PC-3 (cell line): ENCODE data around the gene TMEM147. TPM values are rescaled to one million over a fixed set of nuclear protein-coding genes. Genes with fewer than 3 reads are reported as not detected.

Experiments used
- ATAC-seq: fragments of 200-7000 bp; cut with Tn5 transposase; 2 replicates; pipeline ENCODE4 v1.9.1; 2020; ENCODE audit warnings: mild to moderate bottlenecking, moderate library complexity
- BruUV-seq: library from RNA; stranded (reverse); fragments of 400-500 nt; replicated peaks from 2 replicates; lab custom pipeline; 2021; lab: Mats Ljungman, UMichigan
- CTCF ChIA-PET: fragments of 300-600 bp; sonication (Branson Sonifier 250); formaldehyde crosslinking; loops from one replicate; lab custom pipeline; 2022; ENCODE audit warnings: antibody characterized with exemption; lab: Charles Lee
- POLR2A ChIA-PET: fragments of 300-600 bp; sonication (Branson Sonifier 250); formaldehyde crosslinking; loops from one replicate; lab custom pipeline; 2022; ENCODE audit warnings: antibody characterized with exemption; ENCODE audit not compliant: unreplicated experiment; lab: Charles Lee
- DNase-seq: peaks from one replicate; pipeline ENCODE4 v3.0.0-alpha.2; 2015
- H2AFZ ChIP-seq: fragments of 300-600 bp; sonication (generic); 2 replicates; pipeline ENCODE4 v1.6.0; 2016; ENCODE audit warnings: antibody characterized with exemption, low read length
- H3F3A ChIP-seq: fragments of 300-600 bp; sonication (generic); one replicate; pipeline ENCODE4 v1.6.0; 2017; ENCODE audit warnings: antibody characterized with exemption, low read length, control low read depth, mild to moderate bottlenecking; ENCODE audit not compliant: unreplicated experiment
- H3K27ac ChIP-seq: fragments of 300-600 bp; sonication (generic); 2 replicates; pipeline ENCODE4 v1.5.1; 2016; ENCODE audit warnings: mild to moderate bottlenecking, low read length
- H3K27me3 ChIP-seq: fragments of 300-600 bp; sonication (generic); 2 replicates; pipeline ENCODE4 v1.6.1; 2016; ENCODE audit warnings: low read length, mixed read lengths
- H3K36me3 ChIP-seq: fragments of 300-600 bp; sonication (generic); 2 replicates; pipeline ENCODE4 v1.6.1; 2016; ENCODE audit warnings: low read depth, mixed run types, low read length, mixed read lengths
- H3K4me1 ChIP-seq: fragments of 300-600 bp; sonication (generic); 2 replicates; pipeline ENCODE4 v1.5.1; 2016; ENCODE audit warnings: low read length; ENCODE audit not compliant: insufficient read depth
- H3K4me2 ChIP-seq: fragments of 300-600 bp; sonication (generic); 2 replicates; pipeline ENCODE4 v1.6.0; 2016; ENCODE audit warnings: low read length
- H3K4me3 ChIP-seq: fragments of 300-600 bp; sonication (generic); 2 replicates; pipeline ENCODE4 v1.5.1; 2016; ENCODE audit warnings: mild to moderate bottlenecking, low read length, mixed read lengths
- H3K79me2 ChIP-seq: fragments of 300-600 bp; sonication (generic); 2 replicates; pipeline ENCODE4 v1.6.1; 2017; ENCODE audit warnings: low read length, mixed read lengths
- H3K9ac ChIP-seq: fragments of 300-600 bp; sonication (generic); 2 replicates; pipeline ENCODE4 v1.6.0; 2016; ENCODE audit warnings: mild to moderate bottlenecking, low read length
- H3K9me2 ChIP-seq: fragments of 300-600 bp; sonication (generic); replicated peaks from 2 replicates; pipeline ENCODE4 v1.6.1; 2016; ENCODE audit warnings: mixed run types, low read length, mixed read lengths
- H3K9me3 ChIP-seq: fragments of 300-600 bp; sonication (generic); 2 replicates; pipeline ENCODE4 v1.6.1; 2016; ENCODE audit warnings: low read length, mixed read lengths
- H4K20me1 ChIP-seq: fragments of 300-600 bp; sonication (generic); 2 replicates; pipeline ENCODE4 v1.6.1; 2016; ENCODE audit warnings: low read length, mixed read lengths
- CTCF ChIP-seq: fragments of 300-600 bp; sonication (generic); conservative IDR thresholded peaks from 2 replicates; pipeline ENCODE4 v1.5.1; 2017; ENCODE audit warnings: antibody characterized with exemption, low read depth, mild to moderate bottlenecking, low read length
- EZH2 ChIP-seq: fragments of 300-600 bp; sonication (generic); IDR thresholded peaks from one replicate; pipeline ENCODE4 v1.6.1; 2017; ENCODE audit warnings: antibody characterized with exemption, mild to moderate bottlenecking, low read length; ENCODE audit not compliant: unreplicated experiment
- EZH2phosphoT487 ChIP-seq: fragments of 300-600 bp; sonication (generic); IDR thresholded peaks from 2 replicates; pipeline ENCODE4 v1.6.1; 2018; ENCODE audit warnings: mild to moderate bottlenecking, antibody characterized with exemption, low read length, borderline replicate concordance
- intact Hi-C: fragments of 100-400 bp; cut with micrococcal nuclease; formaldehyde crosslinking; loops from 2 replicates; pipeline ENCODE4 v1.9.0; 2023
- total RNA-seq: library from RNA; depleted of rRNA; stranded (reverse); fragments of >200 nt; gene quantifications from 2 replicates; pipeline ENCODE4 v1.2.3, GENCODE V29; 2014

TMEM147 gene
- total RNA-seq, 1 experiment from 2014 or later, result 206 TPM

- H4K20me1 ChIP-seq, result no peaks in the 10 kb centered on the region
- CTCF ChIA-PET, result no interaction called here
- POLR2A ChIA-PET, result no interaction called here
- no peak overlapping the region for H3K9ac ChIP-seq
- DNase-seq (no peak), ATAC-seq (no peak)
- no peak overlapping the region for H3K4me3 ChIP-seq
- H3K9me2 ChIP-seq, result no peaks in the 10 kb centered on the region
- intact Hi-C loops, result no loop called here
- no peak for TF ChIP-seq EZH2phosphoT487
- TF ChIP-seq EZH2, result no peak
- no peak for TF ChIP-seq CTCF
- H3K27ac ChIP-seq, result no peak overlapping the region
- H3K4me2 ChIP-seq, result no peak overlapping the region
- H2AFZ ChIP-seq, result no peak overlapping the region
- no TSS peak for BruUV-seq
- H3K36me3 ChIP-seq, result no peaks in the 10 kb centered on the region
- no peaks in the 10 kb centered on the region for H3K27me3 ChIP-seq
- no peaks in the 10 kb centered on the region for H3F3A ChIP-seq
- no peaks in the 10 kb centered on the region for H3K4me1 ChIP-seq
- no peaks in the 10 kb centered on the region for H3K79me2 ChIP-seq
- H3K9me3 ChIP-seq, result no peaks in the 10 kb centered on the region
Observed at GRCh38 chr19:35562776-35563175, 17.4 kb downstream of the TMEM147 start.

GRCh38 chr19:35563207-35563829 is 17.9 kb downstream of the TMEM147 start, which contains the start of gene ATP4A:
Gene ATP4A, minus strand, starts transcription at chr19:35563658. Its CDS starts 29 bp downstream, at chr19:35563629.
- Histone ChIP-seq H3K9ac (no peak within 1 kb of the TSS), H3K27ac (no peak within 1 kb of the TSS), H3K36me3 (no peaks in the 10 kb centered on the region), H3K9me3 (no peaks in the 10 kb centered on the region), H2AFZ (no peak within 1 kb of the TSS), H3K79me2 (no peaks in the 10 kb centered on the region), H3F3A (no peaks in the 10 kb centered on the region), H4K20me1 (no peaks in the 10 kb centered on the region), H3K4me3 (no peak within 1 kb of the TSS), H3K4me2 (no peak within 1 kb of the TSS), H3K27me3 (no peaks in the 10 kb centered on the region), H3K4me1 (no peaks in the 10 kb centered on the region), H3K9me2 (no peaks in the 10 kb centered on the region)
- ATAC-seq, result no peak
- TF ChIP-seq CTCF (no peak), EZH2 (no peak), EZH2phosphoT487 (no peak)
- ChIA-PET CTCF (no interaction called here), POLR2A (no interaction called here)
- DNase-seq, result no peak
- no TSS peak for BruUV-seq
- intact Hi-C loops, result no loop called here

GRCh38 chr19:35565016-35565856 is 19.8 kb downstream of the TMEM147 start:
- intact Hi-C loops, result no loop called here
- Histone ChIP-seq H3K27me3 (no peaks in the 10 kb centered on the region), H3K9me3 (no peaks in the 10 kb centered on the region), H2AFZ (no peak overlapping the region), H3K9me2 (no peaks in the 10 kb centered on the region), H3F3A (no peaks in the 10 kb centered on the region), H3K4me2 (no peak overlapping the region), H4K20me1 (no peaks in the 10 kb centered on the region), H3K79me2 (no peaks in the 10 kb centered on the region), H3K36me3 (no peaks in the 10 kb centered on the region), H3K9ac (no peak overlapping the region), H3K4me3 (no peak overlapping the region), H3K27ac (no peak overlapping the region), H3K4me1 (no peaks in the 10 kb centered on the region)
- no peak for TF ChIP-seq EZH2phosphoT487
- TF ChIP-seq CTCF, result no peak
- no TSS peak for BruUV-seq
- ATAC-seq (no peak), DNase-seq (no peak)
- ChIA-PET CTCF (no interaction called here), POLR2A (no interaction called here)
